MM.1S (cell line): Measurements from ENCODE around the gene ZBTB46.

Experiments
- EZH2 ChIP-seq: fragments of 300-600 bp; sonication (generic); optimal IDR thresholded peaks from 2 replicates; pipeline ENCODE3; 2017; ENCODE audit warnings: low read depth, mild to moderate bottlenecking, antibody characterized with exemption, low read length, mixed read lengths
- TF ChIP-seq, protein P1 (sequence below): fragments of 300-600 bp; sonication (generic); IDR thresholded peaks from 2 replicates; pipeline ENCODE4 v1.5.1; 2016; ENCODE audit warnings: antibody characterized with exemption, low read length, mixed read lengths

DNA sequence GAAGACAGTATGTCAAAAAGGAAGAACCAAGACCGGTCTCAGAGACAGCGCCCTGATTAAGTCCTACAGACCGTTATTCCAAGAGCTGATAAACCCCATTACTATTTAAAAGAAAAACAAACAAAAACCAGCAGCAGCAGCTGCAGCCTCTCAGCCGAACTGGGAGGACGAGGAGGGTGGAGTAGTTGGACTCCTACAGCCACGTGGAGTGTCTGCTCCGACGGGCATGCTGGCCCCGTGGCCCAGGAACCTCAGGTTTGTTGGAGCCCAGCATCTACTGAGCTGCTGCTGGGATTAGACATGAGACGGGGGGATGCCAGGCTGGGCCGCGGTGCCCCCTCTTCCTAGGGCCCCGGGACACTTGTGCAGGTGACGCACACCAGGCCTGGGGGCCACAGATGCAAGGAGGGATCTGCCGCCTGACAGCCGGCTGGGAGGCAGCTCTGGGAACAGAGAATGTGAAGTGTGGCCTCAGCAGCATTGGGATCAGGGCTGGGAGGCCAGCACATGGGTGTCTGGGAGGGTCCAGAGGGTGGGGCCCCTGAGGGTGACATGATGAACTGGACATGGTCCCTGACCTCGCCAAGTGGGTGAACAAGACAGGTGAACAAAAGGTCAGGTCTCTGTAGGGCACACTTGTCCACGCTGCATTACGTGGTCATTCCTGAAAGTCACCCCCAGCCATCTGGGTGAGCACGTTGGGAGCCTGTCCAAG, 2.9 kb upstream of the ZBTB46 start:
- TF ChIP-seq, protein P1, sequence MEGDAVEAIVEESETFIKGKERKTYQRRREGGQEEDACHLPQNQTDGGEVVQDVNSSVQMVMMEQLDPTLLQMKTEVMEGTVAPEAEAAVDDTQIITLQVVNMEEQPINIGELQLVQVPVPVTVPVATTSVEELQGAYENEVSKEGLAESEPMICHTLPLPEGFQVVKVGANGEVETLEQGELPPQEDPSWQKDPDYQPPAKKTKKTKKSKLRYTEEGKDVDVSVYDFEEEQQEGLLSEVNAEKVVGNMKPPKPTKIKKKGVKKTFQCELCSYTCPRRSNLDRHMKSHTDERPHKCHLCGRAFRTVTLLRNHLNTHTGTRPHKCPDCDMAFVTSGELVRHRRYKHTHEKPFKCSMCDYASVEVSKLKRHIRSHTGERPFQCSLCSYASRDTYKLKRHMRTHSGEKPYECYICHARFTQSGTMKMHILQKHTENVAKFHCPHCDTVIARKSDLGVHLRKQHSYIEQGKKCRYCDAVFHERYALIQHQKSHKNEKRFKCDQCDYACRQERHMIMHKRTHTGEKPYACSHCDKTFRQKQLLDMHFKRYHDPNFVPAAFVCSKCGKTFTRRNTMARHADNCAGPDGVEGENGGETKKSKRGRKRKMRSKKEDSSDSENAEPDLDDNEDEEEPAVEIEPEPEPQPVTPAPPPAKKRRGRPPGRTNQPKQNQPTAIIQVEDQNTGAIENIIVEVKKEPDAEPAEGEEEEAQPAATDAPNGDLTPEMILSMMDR: no peak
- TF ChIP-seq EZH2: no peak
